Caco-2 (cell line): ENCODE data around the gene AFAP1L2. TPM values are rescaled to one million over a fixed set of nuclear protein-coding genes. Genes with fewer than 3 reads are reported as not detected.

Experiments
- BruUV-seq: library from RNA; stranded (reverse); fragments of 400-500 nt; replicated peaks from 2 replicates; lab custom pipeline; 2021; lab: Mats Ljungman, UMichigan
- CTCF ChIA-PET: fragments of 300-600 bp; sonication (Branson Sonifier 250); formaldehyde crosslinking; loops from one replicate; lab custom pipeline; 2022; ENCODE audit warnings: antibody characterized with exemption; lab: Charles Lee
- POLR2A ChIA-PET: fragments of 300-600 bp; sonication (Branson Sonifier 250); formaldehyde crosslinking; loops from one replicate; lab custom pipeline; 2022; ENCODE audit warnings: antibody characterized with exemption; lab: Charles Lee
- DNase-seq, 2 experiments: peaks; one replicate each; pipeline versions ENCODE4 v3.0.0 to v3.0.0-alpha.2; 2020 to 2022
- H3K27me3 ChIP-seq: replicated peaks from 2 replicates; pipeline ENCODE4 v1.6.0; 2011; ENCODE audit warnings: low read length; ENCODE audit not compliant: control insufficient read depth, insufficient read depth
- H3K36me3 ChIP-seq: 2 replicates; pipeline ENCODE4 v1.5.1; 2011; ENCODE audit warnings: low read length; ENCODE audit not compliant: control insufficient read depth, insufficient read depth
- H3K4me1 ChIP-seq: fragments of 250-450 bp; sonication (Bioruptor Pico); 2 replicates; pipeline ENCODE4 v1.5.1; 2020; ENCODE audit warnings: mild to moderate bottlenecking
- H3K4me3 ChIP-seq: 2 replicates; pipeline ENCODE4 v1.5.1; 2011; ENCODE audit warnings: low read depth, mild to moderate bottlenecking, control low read depth, low read length
- H3K9me3 ChIP-seq: fragments of 250-450 bp; sonication (Bioruptor Pico); 2 replicates; pipeline ENCODE4 v1.5.1; 2020; ENCODE audit warnings: mild to moderate bottlenecking, moderate library complexity
- H3K27ac Mint-ChIP-seq: one replicate; pipeline ENCODE4 v1.8.0; 2022; ENCODE audit warnings: mixed read lengths; ENCODE audit not compliant: unreplicated experiment
- H3K27me3 Mint-ChIP-seq: one replicate; pipeline ENCODE4 v1.8.0; 2022; ENCODE audit warnings: mixed read lengths; ENCODE audit not compliant: insufficient read depth, unreplicated experiment
- H3K36me3 Mint-ChIP-seq: one replicate; pipeline ENCODE4 v1.8.0; 2022; ENCODE audit warnings: mild to moderate bottlenecking, mixed read lengths; ENCODE audit not compliant: insufficient read depth, unreplicated experiment
- H3K4me1 Mint-ChIP-seq: one replicate; pipeline ENCODE4 v1.8.0; 2022; ENCODE audit warnings: low read depth, mixed read lengths; ENCODE audit not compliant: unreplicated experiment
- H3K4me3 Mint-ChIP-seq: one replicate; pipeline ENCODE4 v1.8.0; 2022; ENCODE audit warnings: mild to moderate bottlenecking, moderate library complexity, mixed read lengths; ENCODE audit not compliant: unreplicated experiment
- H3K9me3 Mint-ChIP-seq: one replicate; pipeline ENCODE4 v1.8.0; 2022; ENCODE audit warnings: mixed read lengths; ENCODE audit not compliant: unreplicated experiment
- CTCF ChIP-seq, 2 experiments: fragments of 200-600 bp in 1 of 2; IDR thresholded peaks; 1 replicate in 1 of 2; 2 replicates in 1 of 2; pipeline versions ENCODE4 v1.5.1 to v1.8.0; 2011 to 2022; ENCODE audit warnings: antibody characterized with exemption in 1 of 2, control low read depth in 1 of 2, inconsistent platforms in 1 of 2, low read depth in 1 of 2, low read length in 1 of 2, mild to moderate bottlenecking in 1 of 2, moderate library complexity in 1 of 2; ENCODE audit not compliant: insufficient read depth in 1 of 2, severe bottlenecking in 1 of 2, unreplicated experiment in 1 of 2
- intact Hi-C: fragments of 100-400 bp; cut with micrococcal nuclease; formaldehyde crosslinking; loops from one replicate; pipeline ENCODE4 v1.10.0; 2022; ENCODE audit not compliant: unreplicated experiment
- total RNA-seq: library from RNA; stranded (reverse); gene quantifications from 2 replicates; pipeline ENCODE4 v1.2.3, GENCODE V29; 2022

AFAP1L2 gene
- total RNA-seq, 1 experiment from 2014 or later = 2.3 TPM

- TF ChIP-seq CTCF (IDR thresholded peaks at IDR 0.05; ENCODE audit: insufficient read depth in 1 of 2, low read depth in 1 of 2, low read length in 1 of 2, severe bottlenecking in 1 of 2, unreplicated experiment in 1 of 2) = no peak
- no peak for DNase-seq
- no peaks in the 10 kb centered on the region for H3K36me3 ChIP-seq
- H3K4me1 ChIP-seq = no peaks in the 10 kb centered on the region
- BruUV-seq = no TSS peak
- no peaks in the 10 kb centered on the region for H3K9me3 ChIP-seq
- intact Hi-C loops = no loop called here
- H3K4me3 ChIP-seq = no peak overlapping the region
- no peaks in the 10 kb centered on the region for H3K27me3 Mint-ChIP-seq
- no peaks in the 10 kb centered on the region for H3K36me3 Mint-ChIP-seq
- H3K27ac Mint-ChIP-seq = no peak overlapping the region
- ChIA-PET CTCF (interaction anchor here (1.9 kb wide), 1 partner anchor 123 kb away, joined by 16 read pairs; no protein-coding TSS in a partner anchor), POLR2A (no interaction called here)
- no peaks in the 10 kb centered on the region for H3K4me1 Mint-ChIP-seq
- no peaks in the 10 kb centered on the region for H3K9me3 Mint-ChIP-seq
- H3K27me3 ChIP-seq = no peaks in the 10 kb centered on the region
- no peak overlapping the region for H3K4me3 Mint-ChIP-seq
Measured at GRCh38 chr10:114426476-114426875, 22.2 kb upstream of the AFAP1L2 start.

- peaks cover 4% of the 10 kb centered on the region; the same call in 1 of the 2 replicates for H3K9me3 ChIP-seq
- BruUV-seq = no TSS peak
Measured at GRCh38 chr10:114420811-114421485, 16.6 kb upstream of the AFAP1L2 start.

GRCh38 chr10:114418109-114418508 lies 13.8 kb upstream of the AFAP1L2 start:
- Histone ChIP-seq H3K9me3 (peaks cover 4% of the 10 kb centered on the region; the same call in 1 of the 2 replicates), H3K4me3 (no peak overlapping the region), H3K27me3 (no peaks in the 10 kb centered on the region; the same call in 1 of the 2 replicates), H3K4me1 (peaks cover 3% of the 10 kb centered on the region; the same call in 1 of the 2 replicates), H3K36me3 (no peaks in the 10 kb centered on the region)
- DNase-seq = no peak
- Mint-ChIP-seq H3K36me3 (no peaks in the 10 kb centered on the region), H3K4me3 (no peak overlapping the region), H3K27ac (no peak overlapping the region), H3K27me3 (peaks cover 7% of the 10 kb centered on the region), H3K4me1 (peaks cover 8% of the 10 kb centered on the region), H3K9me3 (no peaks in the 10 kb centered on the region)
- POLR2A ChIA-PET = interaction anchor here (0.6 kb wide), 1 partner anchor 403 kb away, joined by 3 read pairs; no protein-coding TSS in a partner anchor
- intact Hi-C loops = no loop called here
- no peak for TF ChIP-seq CTCF (IDR thresholded peaks at IDR 0.05; ENCODE audit: insufficient read depth in 1 of 2, low read depth in 1 of 2, low read length in 1 of 2, severe bottlenecking in 1 of 2, unreplicated experiment in 1 of 2)
- CTCF ChIA-PET = no interaction called here
- BruUV-seq = no TSS peak

More at GRCh38 chr10:114420811-114421485, 16.6 kb upstream of the AFAP1L2 start:
- H3K36me3 Mint-ChIP-seq = no peaks in the 10 kb centered on the region
- no peaks in the 10 kb centered on the region; the same call in 1 of the 2 replicates for H3K27me3 ChIP-seq
- no peak for TF ChIP-seq CTCF (IDR thresholded peaks at IDR 0.05; ENCODE audit: insufficient read depth in 1 of 2, low read depth in 1 of 2, low read length in 1 of 2, severe bottlenecking in 1 of 2, unreplicated experiment in 1 of 2)
- CTCF ChIA-PET = no interaction called here
- intact Hi-C loops = no loop called here
- DNase-seq = no peak
- no peak overlapping the region for H3K4me3 Mint-ChIP-seq
- no peak overlapping the region for H3K27ac Mint-ChIP-seq
- no peaks in the 10 kb centered on the region for H3K36me3 ChIP-seq
- POLR2A ChIA-PET = no interaction called here
- H3K27me3 Mint-ChIP-seq = peaks cover 7% of the 10 kb centered on the region
- H3K9me3 Mint-ChIP-seq = no peaks in the 10 kb centered on the region
- H3K4me1 Mint-ChIP-seq = peaks cover 6% of the 10 kb centered on the region
- no peak overlapping the region for H3K4me3 ChIP-seq
- H3K4me1 ChIP-seq = no peaks in the 10 kb centered on the region
